Measurements from ENCODE around the gene ZNF653.

ZNF653 gene

DNA sequence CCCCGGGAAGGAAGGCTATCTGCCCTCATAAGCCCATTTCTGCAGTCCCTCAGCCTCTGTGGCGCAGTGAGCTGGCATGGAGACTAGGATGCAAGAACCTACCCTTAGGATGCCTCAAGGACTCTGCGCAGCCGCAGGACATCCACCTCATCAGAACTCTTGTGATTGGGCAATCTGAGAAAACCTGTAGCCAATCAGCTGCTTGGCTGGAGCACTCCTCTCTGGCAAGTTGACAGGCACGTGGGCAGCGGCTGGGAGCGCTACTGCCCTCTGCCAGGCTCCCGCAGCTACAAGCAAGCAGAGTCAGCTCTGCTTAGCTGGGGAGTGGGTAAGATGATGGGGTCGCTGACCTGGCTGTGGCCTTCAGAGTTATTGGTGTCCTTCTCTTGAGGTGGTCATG lies 24.8 kb upstream of the ZNF653 start:
- TF ChIP-seq, protein P1, sequence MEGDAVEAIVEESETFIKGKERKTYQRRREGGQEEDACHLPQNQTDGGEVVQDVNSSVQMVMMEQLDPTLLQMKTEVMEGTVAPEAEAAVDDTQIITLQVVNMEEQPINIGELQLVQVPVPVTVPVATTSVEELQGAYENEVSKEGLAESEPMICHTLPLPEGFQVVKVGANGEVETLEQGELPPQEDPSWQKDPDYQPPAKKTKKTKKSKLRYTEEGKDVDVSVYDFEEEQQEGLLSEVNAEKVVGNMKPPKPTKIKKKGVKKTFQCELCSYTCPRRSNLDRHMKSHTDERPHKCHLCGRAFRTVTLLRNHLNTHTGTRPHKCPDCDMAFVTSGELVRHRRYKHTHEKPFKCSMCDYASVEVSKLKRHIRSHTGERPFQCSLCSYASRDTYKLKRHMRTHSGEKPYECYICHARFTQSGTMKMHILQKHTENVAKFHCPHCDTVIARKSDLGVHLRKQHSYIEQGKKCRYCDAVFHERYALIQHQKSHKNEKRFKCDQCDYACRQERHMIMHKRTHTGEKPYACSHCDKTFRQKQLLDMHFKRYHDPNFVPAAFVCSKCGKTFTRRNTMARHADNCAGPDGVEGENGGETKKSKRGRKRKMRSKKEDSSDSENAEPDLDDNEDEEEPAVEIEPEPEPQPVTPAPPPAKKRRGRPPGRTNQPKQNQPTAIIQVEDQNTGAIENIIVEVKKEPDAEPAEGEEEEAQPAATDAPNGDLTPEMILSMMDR (IDR thresholded peaks at IDR 0.05; ENCODE audit: unreplicated experiment in 3 of 3), result peak in 1 of 3 experiments; percentile 10
- Mint-ChIP-seq H3K36me3 (ENCODE audit: low read depth) (no peaks in the 10 kb centered on the region), H3K27me3 (ENCODE audit: low read depth) (peaks cover 15% of the 10 kb centered on the region), H3K4me3 (peak overlapping the region; percentile 19 to 61 (median 61)), H3K4me1 (peaks cover 16% of the 10 kb centered on the region), H3K9me3 (no peaks in the 10 kb centered on the region), H3K27ac (peak overlapping the region in 1 of 3 experiments; percentile 31)

DNA sequence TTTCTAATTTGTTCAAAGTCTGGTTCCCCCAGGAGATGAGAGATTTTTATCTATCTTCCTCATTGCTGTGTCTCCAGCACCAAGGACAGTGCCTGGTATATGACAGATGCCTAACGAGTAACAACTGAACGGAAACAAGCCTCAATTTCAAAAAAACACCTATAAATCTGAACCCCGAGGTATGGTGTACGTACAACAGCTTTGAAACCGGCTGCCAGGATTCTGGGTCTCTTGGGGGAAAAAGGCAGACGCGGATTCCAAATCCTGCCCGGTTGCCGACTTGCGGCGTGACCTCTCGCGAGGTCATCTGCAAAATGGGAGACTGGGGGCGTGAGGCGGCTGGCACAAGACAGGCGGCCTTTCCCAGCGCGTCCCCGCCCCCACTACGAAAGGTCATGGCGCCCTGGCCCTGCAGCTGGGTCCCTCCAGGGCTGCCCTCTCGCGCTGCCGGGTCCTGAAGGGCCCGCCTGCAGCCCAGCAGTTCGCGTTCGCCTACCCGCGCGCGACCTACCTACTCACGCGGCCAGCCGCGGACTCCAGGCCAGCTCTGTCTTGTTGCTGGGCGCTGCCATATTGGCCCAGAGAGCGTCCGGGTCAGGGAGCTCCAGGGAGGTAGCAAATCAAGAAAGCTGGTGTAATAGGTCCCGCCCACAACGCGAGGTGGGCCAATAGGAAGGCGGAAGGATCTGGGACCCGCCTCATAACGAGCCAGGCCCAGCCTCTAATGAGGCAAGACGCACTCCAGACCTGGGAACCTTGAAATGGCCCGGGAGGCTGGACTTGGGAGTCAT lies 23.1 kb upstream of the ZNF653 start, which contains the start of gene ECSIT:
ECSIT (minus strand) TSS at position 584 of the 791 bp plus-strand sequence. CDS start 9,964 bp downstream, outside the sequence.
- TF ChIP-seq, protein P1 (IDR thresholded peaks at IDR 0.05; ENCODE audit: unreplicated experiment in 3 of 3), result no peak
- Mint-ChIP-seq H3K4me1 (peaks cover 15% of the 10 kb centered on the region), H3K36me3 (ENCODE audit: low read depth) (no peaks in the 10 kb centered on the region), H3K9me3 (no peaks in the 10 kb centered on the region), H3K4me3 (peak within 1 kb of the TSS; percentile 97 to 99 (median 97)), H3K27me3 (ENCODE audit: low read depth) (peaks cover 8% of the 10 kb centered on the region), H3K27ac (peak within 1 kb of the TSS; percentile 78 to 95 (median 89))

DNA sequence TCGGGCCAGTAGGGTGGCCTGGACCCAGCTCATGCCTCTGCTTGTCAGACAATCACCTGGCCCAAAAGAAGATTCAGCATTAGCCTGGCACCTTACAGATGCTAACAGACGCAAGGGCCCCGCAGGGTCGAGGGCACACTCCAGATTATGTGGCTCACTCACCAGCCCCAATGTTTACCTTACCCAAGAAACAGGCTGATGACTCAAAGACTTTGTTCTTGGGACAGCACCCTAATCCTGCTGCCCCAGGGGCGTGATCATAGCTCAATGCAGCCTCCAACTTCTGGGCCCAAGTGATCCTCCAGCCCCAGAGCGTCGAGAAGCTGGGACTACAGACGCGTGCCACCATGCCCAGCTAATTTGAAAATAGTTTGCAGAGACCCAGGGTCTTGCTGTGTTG lies 13.5 kb upstream of the ZNF653 start:
- Mint-ChIP-seq H3K36me3 (ENCODE audit: low read depth) (peaks cover 21% of the 10 kb centered on the region), H3K27me3 (ENCODE audit: low read depth) (no peaks in the 10 kb centered on the region), H3K9me3 (no peaks in the 10 kb centered on the region), H3K4me1 (no peaks in the 10 kb centered on the region), H3K27ac (no peak overlapping the region), H3K4me3 (no peak overlapping the region)
- TF ChIP-seq, protein P1 (IDR thresholded peaks at IDR 0.05; ENCODE audit: unreplicated experiment in 3 of 3), result no peak

DNA sequence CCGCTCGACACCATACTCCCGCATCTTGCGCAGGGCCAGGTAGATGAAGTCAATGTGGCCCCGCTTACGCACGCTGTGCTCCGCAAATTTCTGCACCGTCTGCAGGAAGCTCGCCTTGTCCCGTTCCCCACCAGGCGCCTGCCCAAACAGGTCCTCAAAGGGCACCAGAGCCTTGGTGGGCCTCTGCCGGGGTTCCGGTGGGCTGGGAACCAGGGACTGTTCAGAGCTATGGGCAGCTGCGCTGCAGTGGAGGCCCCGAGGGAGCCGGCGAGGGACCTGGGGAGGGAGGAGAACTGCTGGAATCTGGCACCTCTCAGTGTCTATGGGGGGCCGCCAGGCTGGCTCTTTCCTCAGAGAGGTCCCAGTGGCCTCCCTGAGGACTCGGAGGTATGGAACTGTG lies 8.3 kb upstream of the ZNF653 start:
- no peaks in the 10 kb centered on the region for H3K27me3 Mint-ChIP-seq (ENCODE audit: low read depth)
- peaks cover 21% of the 10 kb centered on the region for H3K36me3 Mint-ChIP-seq (ENCODE audit: low read depth)
- H3K4me3 Mint-ChIP-seq, result no peak overlapping the region
- H3K9me3 Mint-ChIP-seq, result no peaks in the 10 kb centered on the region
- TF ChIP-seq, protein P1 (IDR thresholded peaks at IDR 0.05; ENCODE audit: unreplicated experiment in 3 of 3), result no peak
- no peak overlapping the region for H3K27ac Mint-ChIP-seq
- H3K4me1 Mint-ChIP-seq, result no peaks in the 10 kb centered on the region

DNA sequence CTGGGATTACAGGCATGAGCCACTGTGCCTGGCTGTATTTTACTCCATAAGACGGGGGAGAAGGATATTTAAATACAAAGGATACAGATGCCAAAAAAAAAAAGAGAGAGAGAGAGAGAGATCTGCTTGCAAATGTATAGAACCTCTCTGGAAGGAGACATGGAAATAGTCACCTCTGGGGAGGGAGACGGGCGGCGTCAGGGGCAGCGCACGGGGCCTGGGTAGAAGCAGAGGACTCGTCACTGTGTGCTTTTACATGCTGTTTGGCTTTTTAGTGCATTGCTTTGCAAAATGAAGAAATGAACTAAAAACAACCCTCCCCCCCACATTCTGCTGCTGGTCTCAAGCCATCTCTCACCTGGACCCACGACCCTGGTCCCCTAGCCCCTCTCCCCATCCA lies 4.8 kb upstream of the ZNF653 start:
- no peaks in the 10 kb centered on the region for H3K9me3 Mint-ChIP-seq
- H3K36me3 Mint-ChIP-seq (ENCODE audit: low read depth), result peaks cover 14% of the 10 kb centered on the region
- TF ChIP-seq, protein P1 (IDR thresholded peaks at IDR 0.05; ENCODE audit: unreplicated experiment in 3 of 3), result no peak
- H3K27me3 Mint-ChIP-seq (ENCODE audit: low read depth), result no peaks in the 10 kb centered on the region
- peaks cover 5% of the 10 kb centered on the region for H3K4me1 Mint-ChIP-seq
- H3K27ac Mint-ChIP-seq, result no peak overlapping the region
- H3K4me3 Mint-ChIP-seq, result no peak overlapping the region

Data from nephron (organoid).